ENCODE results near the gene ARVCF.

The ARVCF gene

GRCh38 chr22:19996694-19997384, 19.8 kb downstream of the ARVCF start:
- H3K9me3 ChIP-seq (ENCODE audit: severe bottlenecking) = no peaks in the 10 kb centered on the region
- TF ChIP-seq CTCF (IDR thresholded peaks at IDR 0.05; ENCODE audit: poor library complexity, severe bottlenecking) = no peak
- H3K27me3 ChIP-seq (ENCODE audit: insufficient read depth, poor library complexity, severe bottlenecking) = no peaks in the 10 kb centered on the region
- no peak overlapping the region for H3K4me3 ChIP-seq (ENCODE audit: severe bottlenecking)
- no peaks in the 10 kb centered on the region for H3K36me3 ChIP-seq (ENCODE audit: low read depth)
- no peak overlapping the region for H3K27ac ChIP-seq (ENCODE audit: poor library complexity, severe bottlenecking)
- no peak for ATAC-seq (ENCODE audit: low read depth)
- DNase-seq (ENCODE audit: low spot score) = no peak
- H3K4me1 ChIP-seq (ENCODE audit: insufficient read depth, poor library complexity, severe bottlenecking) = no peaks in the 10 kb centered on the region

- no peaks in the 10 kb centered on the region for H3K9me3 ChIP-seq (ENCODE audit: severe bottlenecking)
- no peak overlapping the region for H3K27ac ChIP-seq (ENCODE audit: poor library complexity, severe bottlenecking)
- H3K4me3 ChIP-seq (ENCODE audit: severe bottlenecking) = no peak overlapping the region
- H3K27me3 ChIP-seq (ENCODE audit: insufficient read depth, poor library complexity, severe bottlenecking) = no peaks in the 10 kb centered on the region
- ATAC-seq (ENCODE audit: low read depth) (no peak), DNase-seq (ENCODE audit: low spot score) (no peak)
- no peaks in the 10 kb centered on the region for H3K36me3 ChIP-seq (ENCODE audit: low read depth)
- H3K4me1 ChIP-seq (ENCODE audit: insufficient read depth, poor library complexity, severe bottlenecking) = no peaks in the 10 kb centered on the region
- no peak for TF ChIP-seq CTCF (IDR thresholded peaks at IDR 0.05; ENCODE audit: poor library complexity, severe bottlenecking)
Observed at GRCh38 chr22:19995611-19996339, 20.8 kb downstream of the ARVCF start.

- H3K36me3 ChIP-seq (ENCODE audit: low read depth) = no peaks in the 10 kb centered on the region
- no peak for DNase-seq (ENCODE audit: low spot score)
- H3K27me3 ChIP-seq (ENCODE audit: insufficient read depth, poor library complexity, severe bottlenecking) = no peaks in the 10 kb centered on the region
- H3K27ac ChIP-seq (ENCODE audit: poor library complexity, severe bottlenecking) = no peak overlapping the region
- H3K9me3 ChIP-seq (ENCODE audit: severe bottlenecking) = no peaks in the 10 kb centered on the region
- no peak for TF ChIP-seq CTCF (IDR thresholded peaks at IDR 0.05; ENCODE audit: poor library complexity, severe bottlenecking)
- no peak for ATAC-seq (ENCODE audit: low read depth)
- no peak overlapping the region for H3K4me3 ChIP-seq (ENCODE audit: severe bottlenecking)
- no peaks in the 10 kb centered on the region for H3K4me1 ChIP-seq (ENCODE audit: insufficient read depth, poor library complexity, severe bottlenecking)
Observed at GRCh38 chr22:19994851-19995610, 21.6 kb downstream of the ARVCF start.

GRCh38 chr22:19993926-19994325, 22.7 kb downstream of the ARVCF start:
- no peak for DNase-seq (ENCODE audit: low spot score)
- ATAC-seq (ENCODE audit: low read depth) = no peak
- H3K4me1 ChIP-seq (ENCODE audit: insufficient read depth, poor library complexity, severe bottlenecking) = no peaks in the 10 kb centered on the region
- H3K4me3 ChIP-seq (ENCODE audit: severe bottlenecking) = no peak overlapping the region
- no peaks in the 10 kb centered on the region for H3K36me3 ChIP-seq (ENCODE audit: low read depth)
- TF ChIP-seq CTCF (IDR thresholded peaks at IDR 0.05; ENCODE audit: poor library complexity, severe bottlenecking) = no peak
- no peaks in the 10 kb centered on the region for H3K27me3 ChIP-seq (ENCODE audit: insufficient read depth, poor library complexity, severe bottlenecking)
- H3K27ac ChIP-seq (ENCODE audit: poor library complexity, severe bottlenecking) = no peak overlapping the region
- no peaks in the 10 kb centered on the region for H3K9me3 ChIP-seq (ENCODE audit: severe bottlenecking)

Data from RWPE2 (cell line).